ENCODE data around the gene PCDHB14.
"Not testable (repeated sequence)": the region's sequence is repeated elsewhere in the genome, so short reads cannot be mapped to it uniquely, and the experiment has no call there.

The PCDHB14 gene

DNA sequence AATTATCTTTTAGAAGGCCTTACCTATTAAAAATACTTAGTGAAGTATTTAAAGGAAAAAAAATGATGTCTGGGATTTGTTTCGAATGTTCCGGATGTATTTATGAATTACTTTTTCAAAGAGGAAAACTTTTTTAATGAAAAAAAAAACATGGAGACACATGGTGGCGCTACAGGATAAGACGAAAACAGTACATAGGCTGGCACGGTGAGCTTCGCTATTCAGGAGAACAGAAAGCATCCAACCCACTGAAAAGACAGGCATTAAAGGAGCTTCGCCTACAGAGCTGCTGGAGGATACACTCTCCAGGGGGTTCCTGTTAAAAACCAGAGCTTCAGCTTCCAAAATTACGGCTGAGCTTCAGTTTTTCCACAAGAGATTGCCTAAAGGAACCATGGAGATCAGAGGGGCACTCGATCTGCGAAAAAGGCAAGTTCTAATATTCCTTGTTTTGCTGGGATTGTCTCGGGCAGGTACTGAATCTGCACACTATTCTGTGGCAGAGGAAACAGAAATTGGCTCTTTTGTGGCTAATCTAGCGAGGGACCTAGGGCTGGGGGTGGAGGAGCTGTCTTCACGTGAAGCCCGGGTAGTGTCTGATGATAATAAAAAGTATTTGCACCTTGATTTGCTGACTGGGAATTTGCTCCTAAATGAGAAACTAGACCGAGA is at the start of gene PCDHB14:
Gene PCDHB14 (plus strand): TSS at position 232 of the 672 bp plus-strand sequence. CDS start 163 bp downstream, at position 395.
- no peak for DNase-seq

DNA sequence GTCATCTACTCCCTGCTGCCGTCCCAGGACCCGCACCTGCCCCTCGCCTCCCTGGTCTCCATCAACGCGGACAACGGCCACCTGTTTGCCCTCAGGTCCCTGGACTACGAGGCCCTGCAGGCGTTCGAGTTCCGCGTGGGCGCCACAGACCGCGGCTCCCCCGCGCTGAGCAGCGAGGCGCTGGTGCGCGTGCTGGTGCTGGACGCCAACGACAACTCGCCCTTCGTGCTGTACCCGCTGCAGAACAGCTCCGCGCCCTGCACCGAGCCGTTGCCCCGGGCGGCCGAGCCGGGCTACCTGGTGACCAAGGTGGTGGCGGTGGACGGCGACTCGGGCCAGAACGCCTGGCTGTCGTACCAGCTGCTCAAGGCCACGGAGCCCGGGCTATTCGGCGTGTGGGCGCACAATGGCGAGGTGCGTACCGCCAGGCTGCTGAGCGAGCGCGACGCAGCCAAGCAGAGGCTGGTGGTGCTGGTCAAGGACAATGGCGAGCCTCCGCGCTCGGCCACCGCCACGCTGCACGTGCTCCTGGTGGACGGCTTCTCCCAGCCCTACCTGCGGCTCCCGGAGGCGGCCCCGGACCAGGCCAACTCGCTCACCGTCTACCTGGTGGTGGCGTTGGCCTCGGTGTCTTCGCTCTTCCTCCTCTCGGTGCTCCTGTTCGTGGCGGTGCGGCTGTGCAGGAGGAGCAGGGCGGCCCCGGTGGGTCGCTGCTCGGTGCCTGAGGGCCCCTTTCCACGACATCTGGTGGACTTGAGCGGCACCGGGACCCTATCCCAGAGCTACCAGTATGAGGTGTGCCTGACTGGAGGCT is 48.6 kb upstream of the PCDHB14 start:
- not testable (repeated sequence) for DNase-seq

DNA sequence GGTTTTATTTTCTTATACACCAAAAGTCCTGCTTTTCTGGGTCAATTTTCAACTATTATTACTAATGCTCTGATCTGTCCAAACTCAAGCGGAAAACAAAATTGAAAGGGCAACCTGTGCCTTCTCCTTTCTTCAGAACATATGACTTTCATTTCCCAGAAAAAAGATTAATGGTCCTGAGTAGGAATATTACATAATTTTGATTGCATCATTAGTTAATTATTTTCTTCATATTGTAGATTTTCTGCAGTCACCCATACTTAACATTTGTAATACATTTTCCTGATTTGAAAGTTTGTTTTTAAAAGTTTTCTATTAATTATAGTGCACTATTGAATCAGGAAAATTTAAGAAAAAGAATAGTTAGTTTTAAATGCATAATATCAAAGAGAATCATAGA is 47.2 kb upstream of the PCDHB14 start:
- no peak for DNase-seq

DNA sequence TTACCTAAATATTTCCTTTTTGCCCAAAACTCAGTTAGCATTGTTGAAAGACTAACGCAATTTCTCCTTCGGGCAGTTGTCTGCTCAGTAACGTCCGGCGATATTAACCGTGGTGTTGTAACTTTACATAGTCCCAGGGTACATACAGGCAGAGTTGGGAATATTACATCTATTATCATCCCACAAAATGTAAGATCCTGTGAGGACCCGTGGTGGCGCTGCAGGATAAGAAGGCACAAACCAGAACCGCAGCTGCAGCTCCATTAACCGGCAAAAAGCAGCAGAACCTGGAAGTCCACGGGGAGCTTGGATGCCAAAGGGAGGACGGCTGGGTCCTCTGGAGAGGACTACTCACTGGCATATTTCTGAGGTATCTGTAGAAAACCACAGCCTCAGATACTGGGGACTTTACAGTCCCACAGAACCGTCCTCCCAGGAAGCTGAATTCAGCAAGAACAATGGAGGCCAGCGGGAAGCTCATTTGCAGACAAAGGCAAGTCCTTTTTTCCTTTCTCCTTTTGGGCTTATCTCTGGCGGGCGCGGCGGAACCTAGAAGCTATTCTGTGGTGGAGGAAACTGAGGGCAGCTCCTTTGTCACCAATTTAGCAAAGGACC is 45.5 kb upstream of the PCDHB14 start, which contains the start of gene PCDHB8:
Gene PCDHB8 (plus strand): TSS at position 214 of the 615 bp plus-strand sequence. CDS start 245 bp downstream, at position 459.
- not testable (repeated sequence) for DNase-seq

DNA sequence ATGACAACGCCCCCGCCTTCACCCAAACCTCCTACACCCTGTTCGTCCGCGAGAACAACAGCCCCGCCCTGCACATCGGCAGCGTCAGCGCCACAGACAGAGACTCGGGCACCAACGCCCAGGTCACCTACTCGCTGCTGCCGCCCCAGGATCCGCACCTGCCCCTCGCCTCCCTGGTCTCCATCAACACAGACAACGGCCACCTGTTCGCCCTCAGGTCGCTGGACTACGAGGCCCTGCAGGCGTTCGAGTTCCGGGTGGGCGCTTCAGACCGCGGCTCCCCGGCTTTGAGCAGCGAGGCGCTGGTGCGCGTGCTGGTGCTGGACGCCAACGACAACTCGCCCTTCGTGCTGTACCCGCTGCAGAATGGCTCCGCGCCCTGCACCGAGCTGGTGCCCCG is 43.8 kb upstream of the PCDHB14 start:
- not testable (repeated sequence) for DNase-seq

DNA sequence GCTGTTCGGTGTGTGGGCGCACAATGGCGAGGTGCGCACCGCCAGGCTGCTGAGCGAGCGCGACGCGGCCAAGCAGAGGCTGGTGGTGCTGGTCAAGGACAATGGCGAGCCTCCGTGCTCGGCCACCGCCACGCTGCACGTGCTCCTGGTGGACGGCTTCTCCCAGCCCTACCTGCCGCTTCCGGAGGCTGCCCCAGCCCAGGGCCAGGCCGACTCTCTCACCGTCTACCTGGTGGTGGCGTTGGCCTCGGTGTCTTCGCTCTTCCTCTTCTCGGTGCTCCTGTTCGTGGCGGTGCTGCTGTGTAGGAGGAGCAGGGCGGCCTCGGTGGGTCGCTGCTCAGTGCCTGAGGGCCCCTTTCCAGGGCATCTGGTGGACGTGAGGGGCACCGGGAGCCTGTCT is 43.3 kb upstream of the PCDHB14 start:
- not testable (repeated sequence) for DNase-seq

DNA sequence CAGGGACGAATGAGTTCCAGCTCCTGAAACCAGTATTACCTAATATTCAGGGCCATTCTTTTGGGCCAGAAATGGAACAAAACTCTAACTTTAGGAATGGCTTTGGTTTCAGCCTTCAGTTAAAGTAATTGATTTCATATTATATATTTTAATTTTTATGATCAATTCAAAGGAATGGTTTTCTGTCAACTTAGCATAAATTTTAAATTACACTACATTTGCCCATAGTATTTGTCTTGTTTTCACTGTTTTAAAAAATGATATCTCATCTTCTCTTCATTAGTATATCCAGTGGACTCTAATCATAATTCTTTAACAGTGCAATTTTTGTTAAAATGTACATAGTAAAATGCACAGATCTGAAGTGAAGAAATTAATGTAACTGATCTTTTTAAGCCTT is 42.8 kb upstream of the PCDHB14 start:
- DNase-seq, result no peak

DNA sequence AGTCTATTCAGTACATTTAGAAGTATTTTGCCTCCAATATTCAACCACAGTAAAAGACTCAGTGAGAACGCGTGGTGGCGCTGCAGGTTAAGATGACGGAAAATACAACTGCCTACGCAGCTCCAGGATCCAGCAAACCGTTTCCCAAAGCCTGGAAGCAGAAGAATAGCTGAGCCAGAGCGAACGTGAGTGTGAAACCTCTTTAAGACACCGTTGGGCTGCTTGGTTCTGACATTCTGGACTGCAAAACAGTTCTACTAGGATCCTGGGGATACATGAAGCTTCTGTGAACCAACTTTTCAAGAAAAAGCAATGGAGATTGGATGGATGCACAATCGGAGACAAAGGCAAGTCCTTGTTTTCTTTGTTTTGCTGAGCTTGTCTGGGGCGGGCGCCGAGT is 40.9 kb upstream of the PCDHB14 start, which contains the start of gene PCDHB16:
Gene PCDHB16 (plus strand): TSS at position 140 of the 400 bp plus-strand sequence. CDS start 173 bp downstream, at position 313.
- no peak for DNase-seq

DNA sequence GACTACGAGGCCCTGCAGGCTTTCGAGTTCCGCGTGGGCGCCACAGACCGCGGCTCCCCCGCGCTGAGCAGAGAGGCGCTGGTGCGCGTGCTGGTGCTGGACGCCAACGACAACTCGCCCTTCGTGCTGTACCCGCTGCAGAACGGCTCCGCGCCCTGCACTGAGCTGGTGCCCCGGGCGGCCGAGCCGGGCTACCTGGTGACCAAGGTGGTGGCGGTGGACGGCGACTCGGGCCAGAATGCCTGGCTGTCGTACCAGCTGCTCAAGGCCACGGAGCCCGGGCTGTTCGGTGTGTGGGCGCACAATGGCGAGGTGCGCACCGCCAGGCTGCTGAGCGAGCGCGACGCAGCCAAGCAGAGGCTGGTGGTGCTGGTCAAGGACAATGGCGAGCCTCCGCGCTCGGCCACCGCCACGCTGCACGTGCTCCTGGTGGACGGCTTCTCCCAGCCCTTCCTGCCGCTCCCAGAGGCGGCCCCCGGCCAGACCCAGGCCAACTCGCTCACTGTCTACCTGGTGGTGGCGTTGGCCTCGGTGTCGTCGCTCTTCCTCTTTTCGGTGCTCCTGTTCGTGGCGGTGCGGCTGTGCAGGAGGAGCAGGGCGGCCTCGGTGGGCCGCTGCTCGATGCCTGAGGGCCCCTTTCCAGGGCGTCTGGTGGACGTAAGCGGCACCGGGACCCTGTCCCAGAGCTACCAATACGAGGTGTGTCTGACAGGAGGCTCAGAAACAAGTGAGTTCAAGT is 38.9 kb upstream of the PCDHB14 start:
- not testable (repeated sequence) for DNase-seq

DNA sequence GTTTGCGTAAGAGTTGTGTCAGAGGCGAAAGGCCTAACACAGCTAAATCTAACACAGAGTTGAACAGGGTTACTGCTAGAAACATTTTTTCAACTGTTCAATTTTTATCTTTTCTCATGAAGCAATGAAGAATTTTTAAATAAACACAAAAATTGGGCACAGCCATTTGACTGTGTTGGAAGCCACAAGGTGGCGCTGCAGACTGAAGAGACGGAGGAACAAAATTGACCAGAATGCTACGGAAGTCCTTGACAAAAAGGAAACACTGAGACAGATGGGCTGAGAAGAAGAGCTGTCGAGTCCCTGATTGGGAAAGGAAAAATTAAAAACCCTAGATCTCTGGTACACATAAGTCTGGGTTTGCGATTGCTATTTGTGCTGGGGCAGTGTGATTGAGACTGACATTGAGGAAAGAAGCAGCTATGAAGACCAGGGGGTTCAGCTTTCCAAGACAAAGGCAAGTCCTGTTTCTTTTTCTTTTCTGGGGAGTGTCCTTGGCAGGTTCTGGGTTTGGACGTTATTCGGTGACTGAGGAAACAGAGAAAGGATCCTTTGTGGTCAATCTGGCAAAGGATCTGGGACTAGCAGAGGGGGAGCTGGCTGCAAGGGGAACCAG is 36.1 kb upstream of the PCDHB14 start, which contains the start of gene PCDHB9:
Gene PCDHB9 (plus strand): TSS at position 265 of the 616 bp plus-strand sequence. CDS start 158 bp downstream, at position 423.
- DNase-seq, result peak; percentile 17

DNA sequence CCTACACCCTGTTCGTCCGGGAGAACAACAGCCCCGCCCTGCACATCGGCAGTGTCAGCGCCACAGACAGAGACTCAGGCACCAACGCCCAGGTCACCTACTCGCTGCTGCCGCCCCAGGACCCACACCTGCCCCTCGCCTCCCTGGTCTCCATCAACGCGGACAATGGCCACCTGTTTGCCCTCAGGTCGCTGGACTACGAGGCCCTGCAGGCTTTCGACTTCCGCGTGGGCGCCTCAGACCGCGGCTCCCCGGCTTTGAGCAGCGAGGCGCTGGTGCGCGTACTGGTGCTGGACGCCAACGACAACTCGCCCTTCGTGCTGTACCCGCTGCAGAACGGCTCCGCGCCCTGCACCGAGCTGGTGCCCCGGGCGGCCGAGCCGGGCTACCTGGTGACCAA is 34.5 kb upstream of the PCDHB14 start:
- not testable (repeated sequence) for DNase-seq

DNA sequence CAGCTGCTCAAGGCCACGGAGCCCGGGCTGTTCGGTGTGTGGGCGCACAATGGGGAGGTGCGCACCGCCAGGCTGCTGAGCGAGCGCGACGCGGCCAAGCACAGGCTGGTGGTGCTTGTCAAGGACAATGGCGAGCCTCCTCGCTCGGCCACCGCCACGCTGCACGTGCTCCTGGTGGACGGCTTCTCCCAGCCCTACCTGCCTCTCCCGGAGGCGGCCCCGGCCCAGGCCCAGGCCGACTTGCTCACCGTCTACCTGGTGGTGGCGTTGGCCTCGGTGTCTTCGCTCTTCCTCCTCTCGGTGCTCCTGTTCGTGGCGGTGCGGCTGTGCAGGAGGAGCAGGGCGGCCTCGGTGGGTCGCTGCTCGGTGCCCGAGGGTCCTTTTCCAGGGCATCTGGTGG is 34.0 kb upstream of the PCDHB14 start:
- DNase-seq, result not testable (repeated sequence)

DNA sequence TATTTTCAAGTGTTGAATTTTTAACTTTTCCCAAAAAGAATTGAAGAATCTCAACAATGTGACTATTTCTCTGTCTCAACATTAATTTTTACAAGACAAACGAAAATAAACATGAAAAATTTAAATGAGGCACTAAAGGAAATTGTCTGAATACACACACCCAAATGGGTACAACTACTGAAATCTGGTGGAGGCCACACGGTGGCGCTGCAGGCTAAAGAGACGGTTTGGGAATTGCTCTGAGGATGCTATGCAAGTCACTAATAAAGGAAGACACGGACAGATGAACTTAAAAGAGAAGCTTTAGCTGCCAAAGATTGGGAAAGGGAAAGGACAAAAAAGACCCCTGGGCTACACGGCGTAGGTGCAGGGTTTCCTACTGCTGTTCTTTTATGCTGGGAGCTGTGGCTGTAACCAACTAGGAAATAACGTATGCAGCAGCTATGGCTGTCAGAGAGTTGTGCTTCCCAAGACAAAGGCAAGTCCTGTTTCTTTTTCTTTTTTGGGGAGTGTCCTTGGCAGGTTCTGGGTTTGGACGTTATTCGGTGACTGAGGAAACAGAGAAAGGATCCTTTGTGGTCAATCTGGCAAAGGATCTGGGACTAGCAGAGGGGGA is 30.9 kb upstream of the PCDHB14 start, which contains the start of gene PCDHB10:
Gene PCDHB10 (plus strand): TSS at position 244 of the 616 bp plus-strand sequence. CDS start 200 bp downstream, at position 444.
- no peak for DNase-seq

DNA sequence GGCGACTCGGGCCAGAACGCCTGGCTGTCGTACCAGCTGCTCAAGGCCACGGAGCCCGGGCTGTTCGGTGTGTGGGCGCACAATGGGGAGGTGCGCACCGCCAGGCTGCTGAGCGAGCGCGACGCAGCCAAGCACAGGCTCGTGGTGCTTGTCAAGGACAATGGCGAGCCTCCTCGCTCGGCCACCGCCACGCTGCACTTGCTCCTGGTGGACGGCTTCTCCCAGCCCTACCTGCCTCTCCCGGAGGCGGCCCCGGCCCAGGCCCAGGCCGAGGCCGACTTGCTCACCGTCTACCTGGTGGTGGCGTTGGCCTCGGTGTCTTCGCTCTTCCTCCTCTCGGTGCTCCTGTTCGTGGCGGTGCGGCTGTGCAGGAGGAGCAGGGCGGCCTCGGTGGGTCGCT is 28.8 kb upstream of the PCDHB14 start:
- DNase-seq, result not testable (repeated sequence)

DNA sequence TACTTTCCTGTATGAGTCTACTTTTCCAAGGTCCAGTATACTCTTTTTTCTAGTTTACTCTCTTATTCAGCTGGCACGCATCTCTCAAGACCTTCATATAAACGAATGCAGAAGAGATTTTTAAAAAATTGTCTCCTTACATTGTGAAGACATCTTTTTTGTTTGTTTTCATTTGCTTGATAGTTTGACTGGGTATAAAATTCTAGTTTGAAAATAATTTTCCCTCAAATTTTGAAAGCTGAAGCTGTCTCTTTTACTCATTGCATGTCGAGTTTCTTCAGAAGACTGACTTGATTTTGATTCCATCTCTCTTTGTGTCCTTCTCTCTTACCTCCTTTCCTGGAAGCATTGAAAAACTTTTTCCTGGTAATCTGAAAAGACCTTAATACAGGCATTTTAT is 26.8 kb upstream of the PCDHB14 start:
- no peak for DNase-seq

DNA sequence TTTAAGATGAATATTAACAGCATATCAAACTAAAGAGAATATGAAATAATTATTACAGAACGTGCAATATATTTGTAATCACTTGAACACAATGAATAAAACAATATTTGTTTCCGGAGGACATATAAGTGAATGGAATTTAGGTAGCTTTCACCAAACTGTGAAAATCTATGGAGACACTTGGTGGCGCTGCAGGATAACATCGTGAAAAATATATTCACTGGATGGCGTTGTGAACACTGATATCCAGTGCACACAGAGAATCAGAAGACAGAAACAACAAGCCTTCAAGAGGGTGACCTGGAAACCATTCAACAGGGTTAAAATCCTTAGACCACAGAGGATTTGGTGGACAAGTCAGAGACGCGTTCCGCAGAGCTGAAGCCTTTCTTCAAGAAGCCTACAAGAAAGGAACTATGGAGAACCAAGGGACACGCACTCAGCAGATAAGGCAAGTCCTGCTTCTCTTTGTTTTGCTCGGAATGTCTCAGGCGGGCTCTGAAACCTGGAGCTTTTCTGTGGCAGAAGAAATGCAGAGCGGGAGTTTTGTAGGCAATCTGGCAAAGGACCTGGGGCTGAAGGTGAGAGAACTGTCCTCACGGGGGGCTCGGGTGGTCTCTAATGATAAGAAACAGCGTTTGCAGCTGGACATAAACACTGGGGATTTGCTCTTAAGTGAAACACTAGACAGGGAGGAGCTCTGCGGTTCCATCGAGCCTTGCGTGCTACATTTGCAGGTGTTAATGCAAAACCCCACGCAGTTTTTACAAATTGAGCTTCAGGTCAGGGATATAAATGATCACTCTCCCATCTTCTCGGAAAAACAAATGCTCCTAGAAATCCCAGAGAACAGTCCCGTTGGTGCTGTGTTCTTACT is 23.5 kb upstream of the PCDHB14 start, which contains the start of gene PCDHB11:
Gene PCDHB11 (plus strand): TSS at position 269 of the 877 bp plus-strand sequence. CDS start 148 bp downstream, at position 417.
- DNase-seq, result no peak

DNA sequence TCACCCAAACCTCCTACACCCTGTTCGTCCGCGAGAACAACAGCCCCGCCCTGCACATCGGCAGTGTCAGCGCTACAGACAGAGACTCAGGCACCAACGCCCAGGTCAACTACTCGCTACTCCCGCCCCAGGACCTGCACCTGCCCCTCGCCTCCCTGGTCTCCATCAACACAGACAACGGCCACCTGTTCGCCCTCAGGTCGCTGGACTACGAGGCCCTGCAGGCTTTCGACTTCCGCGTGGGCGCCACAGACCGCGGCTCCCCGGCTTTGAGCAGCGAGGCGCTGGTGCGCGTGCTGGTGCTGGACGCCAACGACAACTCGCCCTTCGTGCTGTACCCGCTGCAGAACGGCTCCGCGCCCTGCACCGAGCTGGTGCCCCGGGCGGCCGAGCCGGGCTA is 22.0 kb upstream of the PCDHB14 start:
- not testable (repeated sequence) for DNase-seq

DNA sequence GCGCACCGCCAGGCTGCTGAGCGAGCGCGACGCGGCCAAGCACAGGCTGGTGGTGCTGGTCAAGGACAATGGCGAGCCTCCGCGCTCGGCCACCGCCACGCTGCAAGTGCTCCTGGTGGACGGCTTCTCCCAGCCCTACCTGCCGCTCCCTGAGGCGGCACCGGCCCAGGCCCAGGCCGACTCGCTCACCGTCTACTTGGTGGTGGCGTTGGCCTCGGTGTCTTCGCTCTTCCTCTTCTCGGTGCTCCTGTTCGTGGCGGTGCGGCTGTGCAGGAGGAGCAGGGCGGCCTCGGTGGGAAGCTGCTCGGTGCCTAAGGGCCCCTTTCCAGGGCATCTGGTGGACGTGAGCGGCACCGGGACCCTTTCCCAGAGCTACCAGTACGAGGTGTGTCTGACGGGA is 21.5 kb upstream of the PCDHB14 start:
- not testable (repeated sequence) for DNase-seq

DNA sequence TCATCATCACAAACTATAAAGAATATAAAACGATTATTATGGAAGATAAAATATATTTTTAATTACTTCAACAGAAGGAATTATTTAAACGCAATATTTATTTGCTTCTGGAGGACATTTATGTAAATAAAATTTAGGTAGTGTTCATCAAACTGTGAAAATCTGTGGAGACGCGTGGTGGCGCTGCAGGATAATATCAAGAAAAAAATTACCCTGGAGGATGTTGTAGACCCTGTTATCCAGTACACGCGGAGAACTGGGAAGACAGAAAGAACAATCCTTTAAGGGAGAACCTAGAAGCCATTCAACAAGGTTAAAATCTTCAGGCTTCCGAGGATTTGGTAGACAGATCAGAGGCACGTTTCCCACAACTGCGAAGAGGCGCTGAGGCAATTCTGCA is 14.7 kb upstream of the PCDHB14 start, which contains the start of gene PCDHB12:
Gene PCDHB12 (plus strand): TSS at position 242 of the 400 bp plus-strand sequence. CDS start 189 bp downstream, outside the sequence.
- no peak for DNase-seq

DNA sequence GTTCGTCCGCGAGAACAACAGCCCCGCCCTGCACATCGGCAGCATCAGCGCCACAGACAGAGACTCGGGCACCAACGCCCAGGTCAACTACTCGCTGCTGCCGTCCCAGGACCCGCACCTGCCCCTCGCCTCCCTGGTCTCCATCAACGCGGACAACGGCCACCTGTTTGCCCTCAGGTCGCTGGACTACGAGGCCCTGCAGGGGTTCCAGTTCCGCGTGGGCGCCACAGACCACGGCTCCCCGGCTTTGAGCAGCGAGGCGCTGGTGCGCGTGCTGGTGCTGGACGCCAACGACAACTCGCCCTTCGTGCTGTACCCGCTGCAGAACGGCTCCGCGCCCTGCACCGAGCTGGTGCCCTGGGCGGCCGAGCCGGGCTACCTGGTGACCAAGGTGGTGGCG is 12.9 kb upstream of the PCDHB14 start:
- DNase-seq, result not testable (repeated sequence)
